Thoracic aorta (tissue), 2 donors: Measurements from ENCODE around the gene PIK3AP1. TPM values are rescaled to one million over a fixed set of nuclear protein-coding genes. Genes with fewer than 3 reads are reported as not detected.
"Not testable (repeated sequence)": the region's sequence is repeated elsewhere in the genome, so short reads cannot be mapped to it uniquely, and the experiment has no call there.

Source experiments
- ATAC-seq: fragments of 150-250 bp; one replicate; pipeline ENCODE4 v1.8.0; 2017; ENCODE audit warnings: low read depth; ENCODE audit not compliant: insufficient number of reproducible peaks, low FRiP score
- DNase-seq: peaks from one replicate; pipeline ENCODE4 v3.0.0-alpha.2; 2020; ENCODE audit warnings: low spot score
- H3K27ac ChIP-seq, 2 donors: fragments of 200-600 bp; sonication (generic); 1 replicate in 1 of 2; 2 replicates in 1 of 2; pipeline ENCODE4 v1.5.1; 2016; ENCODE audit warnings: mild to moderate bottlenecking in 2 of 2, moderate library complexity in 2 of 2
- H3K27me3 ChIP-seq: fragments of 200-600 bp; sonication (generic); replicated peaks from 2 replicates; pipeline ENCODE4 v1.6.0; 2016; ENCODE audit warnings: mild to moderate bottlenecking; ENCODE audit not compliant: insufficient read depth
- H3K36me3 ChIP-seq: fragments of 200-600 bp; sonication (generic); one replicate; pipeline ENCODE4 v1.5.1; 2016
- H3K4me1 ChIP-seq, 2 donors: fragments of 200-600 bp; sonication (generic); 1 replicate in 1 of 2; 2 replicates in 1 of 2; pipeline versions ENCODE4 v1.5.1 to v1.6.0; 2016; ENCODE audit warnings: low read depth in 2 of 2, mild to moderate bottlenecking in 1 of 2; ENCODE audit not compliant: control insufficient read depth in 1 of 2
- H3K4me3 ChIP-seq: fragments of 200-600 bp; sonication (generic); 2 replicates; pipeline ENCODE4 v1.5.1; 2016; ENCODE audit warnings: mild to moderate bottlenecking
- H3K9me3 ChIP-seq: fragments of 200-600 bp; sonication (generic); 2 replicates; pipeline ENCODE4 v1.5.1; 2016
- total RNA-seq, 2 donors: library from RNA; depleted of rRNA; stranded (reverse); fragments of >200 nt; gene quantifications; one replicate each; pipeline versions ENCODE4 v1.1.0 to v1.2.3, GENCODE V29; 2016
- TF ChIP-seq, protein P1 (sequence below): fragments of 200-600 bp; sonication (generic); IDR thresholded peaks from one replicate; pipeline ENCODE4 v1.5.1; 2019; ENCODE audit warnings: antibody characterized with exemption

The PIK3AP1 gene
- total RNA-seq, 2 donors from 2014 or later: 20.2 to 23.6 TPM

GRCh38 chr10:96758423-96758822 lies 38.1 kb upstream of the PIK3AP1 start:
- no peaks in the 10 kb centered on the region for H3K9me3 ChIP-seq
- no peak for DNase-seq
- ATAC-seq: no peak
- H3K4me1 ChIP-seq: no peaks in the 10 kb centered on the region
- TF ChIP-seq, protein P1, sequence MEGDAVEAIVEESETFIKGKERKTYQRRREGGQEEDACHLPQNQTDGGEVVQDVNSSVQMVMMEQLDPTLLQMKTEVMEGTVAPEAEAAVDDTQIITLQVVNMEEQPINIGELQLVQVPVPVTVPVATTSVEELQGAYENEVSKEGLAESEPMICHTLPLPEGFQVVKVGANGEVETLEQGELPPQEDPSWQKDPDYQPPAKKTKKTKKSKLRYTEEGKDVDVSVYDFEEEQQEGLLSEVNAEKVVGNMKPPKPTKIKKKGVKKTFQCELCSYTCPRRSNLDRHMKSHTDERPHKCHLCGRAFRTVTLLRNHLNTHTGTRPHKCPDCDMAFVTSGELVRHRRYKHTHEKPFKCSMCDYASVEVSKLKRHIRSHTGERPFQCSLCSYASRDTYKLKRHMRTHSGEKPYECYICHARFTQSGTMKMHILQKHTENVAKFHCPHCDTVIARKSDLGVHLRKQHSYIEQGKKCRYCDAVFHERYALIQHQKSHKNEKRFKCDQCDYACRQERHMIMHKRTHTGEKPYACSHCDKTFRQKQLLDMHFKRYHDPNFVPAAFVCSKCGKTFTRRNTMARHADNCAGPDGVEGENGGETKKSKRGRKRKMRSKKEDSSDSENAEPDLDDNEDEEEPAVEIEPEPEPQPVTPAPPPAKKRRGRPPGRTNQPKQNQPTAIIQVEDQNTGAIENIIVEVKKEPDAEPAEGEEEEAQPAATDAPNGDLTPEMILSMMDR: no peak
- no peak overlapping the region for H3K27ac ChIP-seq
- H3K36me3 ChIP-seq: no peaks in the 10 kb centered on the region
- H3K4me3 ChIP-seq: no peak overlapping the region
- H3K27me3 ChIP-seq: no peaks in the 10 kb centered on the region

DNA sequence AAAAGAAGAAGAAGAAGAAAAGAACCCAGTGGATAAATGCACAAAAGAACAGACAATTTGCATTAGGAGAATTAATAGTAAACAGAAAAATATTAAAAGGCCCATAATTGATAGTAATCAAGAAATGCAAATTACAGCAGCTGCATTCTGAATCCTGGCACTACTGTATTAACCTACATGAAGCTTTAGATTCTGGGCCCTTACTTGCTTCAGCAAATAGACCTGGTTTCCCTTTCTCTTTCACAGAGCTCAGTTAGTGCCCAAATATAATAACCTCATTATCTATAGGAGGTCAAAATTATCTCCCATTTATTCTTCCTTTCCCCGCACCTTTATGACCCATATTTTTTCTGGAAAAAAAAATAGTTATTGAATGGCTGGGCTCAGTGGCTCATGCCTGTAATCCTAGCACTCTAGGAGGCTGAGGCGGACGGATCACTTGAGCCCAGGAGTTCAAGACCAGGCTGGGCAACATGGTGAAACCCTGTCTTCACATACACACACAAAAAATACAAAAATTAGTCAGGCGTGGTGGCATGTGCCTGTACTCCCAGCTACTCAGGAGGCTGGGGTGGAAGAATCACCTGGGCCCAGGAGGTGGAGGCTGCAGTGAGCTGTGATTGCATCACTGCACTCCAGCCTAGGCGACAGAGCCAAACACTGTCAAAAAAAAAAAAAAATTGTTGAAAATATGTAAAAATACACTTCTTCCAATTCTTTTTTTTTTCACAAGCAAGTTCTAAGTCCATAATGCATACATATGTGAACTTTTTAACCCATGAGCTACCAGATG lies 36.0 kb upstream of the PIK3AP1 start:
- ATAC-seq (no peak), DNase-seq (no peak)
- TF ChIP-seq, protein P1: no peak
- Histone ChIP-seq H3K36me3 (no peaks in the 10 kb centered on the region), H3K27ac (no peak overlapping the region), H3K27me3 (no peaks in the 10 kb centered on the region), H3K4me1 (no peaks in the 10 kb centered on the region), H3K9me3 (no peaks in the 10 kb centered on the region), H3K4me3 (no peak overlapping the region)

DNA sequence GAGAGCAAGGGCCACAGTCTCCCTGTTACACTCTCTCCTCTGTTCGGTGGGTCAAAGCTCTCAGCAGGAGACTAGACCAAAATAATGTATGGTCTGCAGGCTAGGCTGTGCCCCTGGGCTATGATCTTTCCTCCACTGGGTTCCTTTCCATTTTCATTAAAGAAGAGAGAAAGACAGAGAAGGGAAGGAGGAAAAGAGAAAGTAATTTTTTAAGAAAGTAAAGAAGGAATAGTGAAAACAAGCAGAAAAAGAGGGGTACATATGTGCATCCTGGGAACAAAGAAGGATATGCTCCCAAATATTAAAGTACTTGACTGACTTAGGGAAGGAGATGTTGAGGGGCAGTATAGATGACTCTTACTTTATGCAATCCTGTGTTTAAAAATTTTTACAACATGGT lies 33.6 kb upstream of the PIK3AP1 start:
- no peak for DNase-seq
- H3K36me3 ChIP-seq: no peaks in the 10 kb centered on the region
- TF ChIP-seq, protein P1: no peak
- no peaks in the 10 kb centered on the region for H3K27me3 ChIP-seq
- H3K4me3 ChIP-seq: no peak overlapping the region
- no peaks in the 10 kb centered on the region for H3K4me1 ChIP-seq
- H3K27ac ChIP-seq: no peak overlapping the region
- no peaks in the 10 kb centered on the region for H3K9me3 ChIP-seq
- ATAC-seq: no peak

DNA sequence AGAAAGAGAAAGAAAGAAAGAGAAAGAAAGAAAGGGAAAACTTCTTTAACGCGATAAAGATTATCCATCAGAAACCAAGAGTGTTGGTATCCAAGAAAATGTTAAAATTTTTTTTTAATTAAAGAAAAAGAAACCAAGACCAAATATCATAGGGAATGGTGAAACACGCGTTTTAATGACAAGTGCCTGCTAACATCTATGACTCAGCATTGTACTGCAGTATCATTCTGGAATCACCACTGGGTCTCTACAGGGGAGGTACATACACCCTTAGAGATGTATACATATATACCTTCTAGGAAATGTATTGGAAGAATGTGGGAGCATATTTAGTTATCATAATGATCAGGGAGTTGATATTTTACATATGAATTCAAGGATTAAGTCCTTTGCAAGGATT lies 32.1 kb upstream of the PIK3AP1 start:
- TF ChIP-seq, protein P1: no peak
- no peak overlapping the region for H3K4me3 ChIP-seq
- H3K36me3 ChIP-seq: no peaks in the 10 kb centered on the region
- ATAC-seq (no peak), DNase-seq (no peak)
- no peaks in the 10 kb centered on the region for H3K9me3 ChIP-seq
- no peaks in the 10 kb centered on the region for H3K4me1 ChIP-seq
- H3K27ac ChIP-seq: no peak overlapping the region
- H3K27me3 ChIP-seq: no peaks in the 10 kb centered on the region

DNA sequence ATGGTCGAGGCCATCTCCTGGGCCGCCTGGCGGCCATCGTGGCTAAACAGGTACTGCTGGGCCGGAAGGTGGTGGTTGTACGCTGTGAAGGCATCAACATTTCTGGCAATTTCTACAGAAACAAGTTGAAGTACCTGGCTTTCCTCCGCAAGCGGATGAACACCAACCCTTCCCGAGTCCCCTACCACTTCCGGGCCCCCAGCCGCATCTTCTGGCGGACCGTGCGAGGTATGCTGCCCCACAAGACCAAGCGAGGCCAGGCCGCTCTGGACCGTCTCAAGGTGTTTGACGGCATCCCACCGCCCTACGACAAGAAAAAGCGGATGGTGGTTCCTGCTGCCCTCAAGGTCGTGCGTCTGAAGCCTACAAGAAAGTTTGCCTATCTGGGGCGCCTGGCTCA lies 30.0 kb upstream of the PIK3AP1 start:
- not testable (repeated sequence) for H3K36me3 ChIP-seq, H3K4me1 ChIP-seq, ATAC-seq, H3K4me3 ChIP-seq, H3K27ac ChIP-seq, H3K9me3 ChIP-seq, H3K27me3 ChIP-seq, DNase-seq
